Neural cell (in vitro differentiated cells): ENCODE results near the gene LBR. TPM values are rescaled to one million over a fixed set of nuclear protein-coding genes. Genes with fewer than 3 reads are reported as not detected.

Experiments
- H2AFZ ChIP-seq: fragments of 200-600, 300-800 bp; sonication (generic), shearing (Covaris generic); 2 replicates; pipeline ENCODE4 v1.6.0; 2014; ENCODE audit warnings: low read depth, mild to moderate bottlenecking, antibody characterized with exemption, low read length, moderate library complexity
- H3F3A ChIP-seq: fragments of 200-600 bp; shearing (Covaris generic); 2 replicates; pipeline ENCODE4 v1.6.1; 2016; ENCODE audit warnings: mild to moderate bottlenecking, moderate library complexity, mixed read lengths, antibody characterized with exemption, low read length; ENCODE audit not compliant: insufficient read depth, poor library complexity, severe bottlenecking
- H3K27ac ChIP-seq: fragments of 200-600, 300-800 bp; sonication (generic), shearing (Covaris generic); 2 replicates; pipeline ENCODE4 v1.5.1; 2014; ENCODE audit warnings: mild to moderate bottlenecking, low read length, moderate library complexity
- H3K27me3 ChIP-seq: fragments of 300-800, 200-600 bp; sonication (generic), shearing (Covaris generic); 2 replicates; pipeline ENCODE4 v1.6.0; 2014; ENCODE audit warnings: mild to moderate bottlenecking, low read depth, low read length, moderate library complexity; ENCODE audit not compliant: insufficient read depth
- H3K36me3 ChIP-seq: fragments of 300-800, 200-600 bp; sonication (generic), shearing (Covaris generic); 2 replicates; pipeline ENCODE4 v1.5.1; 2014; ENCODE audit warnings: mild to moderate bottlenecking, antibody characterized with exemption, low read length, moderate library complexity; ENCODE audit not compliant: insufficient read depth
- H3K4me2 ChIP-seq: fragments of 300-800, 200-600 bp; sonication (generic), shearing (Covaris generic); 2 replicates; pipeline ENCODE4 v1.6.0; 2014; ENCODE audit warnings: mild to moderate bottlenecking, low read length
- H3K4me3 ChIP-seq: fragments of 300-800, 200-600 bp; sonication (generic), shearing (Covaris generic); 2 replicates; pipeline ENCODE4 v1.5.1; 2014; ENCODE audit warnings: mild to moderate bottlenecking, low read length, moderate library complexity
- H3K79me2 ChIP-seq: fragments of 200-600 bp; shearing (Covaris generic); replicated peaks from 2 replicates; pipeline ENCODE4 v1.6.0; 2014; ENCODE audit warnings: mild to moderate bottlenecking, low read length, moderate library complexity; ENCODE audit not compliant: insufficient read depth
- H3K9ac ChIP-seq: fragments of 300-800, 200-600 bp; sonication (generic), shearing (Covaris generic); 2 replicates; pipeline ENCODE4 v1.6.1; 2016; ENCODE audit warnings: mild to moderate bottlenecking, low read length, mixed read lengths
- H3K9me2 ChIP-seq: fragments of 200-600 bp; shearing (Covaris generic); 2 replicates; pipeline ENCODE4 v1.6.1; 2016; ENCODE audit warnings: mild to moderate bottlenecking, low read length, mixed read lengths; ENCODE audit not compliant: insufficient read depth
- H3K9me3 ChIP-seq: fragments of 200-600, 300-800 bp; sonication (generic), shearing (Covaris generic); 2 replicates; pipeline ENCODE4 v1.6.1; 2016; ENCODE audit warnings: mild to moderate bottlenecking, mixed run types, low read length, moderate library complexity, mixed read lengths
- H4K20me1 ChIP-seq: fragments of 200-600 bp; shearing (Covaris generic); 2 replicates; pipeline ENCODE4 v1.6.1; 2016; ENCODE audit warnings: mild to moderate bottlenecking, mixed run types; ENCODE audit not compliant: insufficient read depth
- EP300 ChIP-seq: fragments of 450-650 bp; conservative IDR thresholded peaks from 2 replicates; pipeline ENCODE4 v1.6.1; 2014; ENCODE audit warnings: antibody characterized with exemption, mild to moderate bottlenecking, moderate library complexity; ENCODE audit not compliant: poor library complexity, severe bottlenecking
- EZH2 ChIP-seq: fragments of 200-600, 300-800 bp; shearing (Covaris generic), sonication (generic); IDR thresholded peaks from 2 replicates; pipeline ENCODE4 v1.6.1; 2014; ENCODE audit warnings: antibody characterized with exemption, low read length, borderline replicate concordance, mild to moderate bottlenecking; ENCODE audit not compliant: insufficient read depth, poor library complexity, severe bottlenecking
- MXI1 ChIP-seq: fragments of 450-650 bp; conservative IDR thresholded peaks from 2 replicates; pipeline ENCODE4 v1.6.1; 2014; ENCODE audit warnings: antibody characterized with exemption, mild to moderate bottlenecking; ENCODE audit not compliant: poor library complexity, severe bottlenecking
- POLR2AphosphoS5 ChIP-seq: IDR thresholded peaks from 2 replicates; pipeline ENCODE4 v1.6.1; 2012
- RAD21 ChIP-seq: fragments of 450-650 bp; conservative IDR thresholded peaks from 2 replicates; pipeline ENCODE4 v1.6.1; 2014; ENCODE audit warnings: antibody characterized with exemption, mild to moderate bottlenecking, moderate library complexity
- SMC3 ChIP-seq: fragments of 450-650 bp; conservative IDR thresholded peaks from 2 replicates; pipeline ENCODE4 v1.6.1; 2014; ENCODE audit warnings: antibody characterized with exemption, mild to moderate bottlenecking, moderate library complexity; ENCODE audit not compliant: poor library complexity
- TAF1 ChIP-seq: IDR thresholded peaks from 2 replicates; pipeline ENCODE4 v1.6.1; 2012; ENCODE audit warnings: low read depth
- polyA plus RNA-seq: library from polyadenylated mRNA; depleted of rRNA; stranded (reverse); fragments of >200 nt; gene quantifications from 2 replicates; pipeline ENCODE4 v1.2.3, GENCODE V29; 2014
- TF ChIP-seq, protein P1 (sequence below): fragments of 450-650 bp; IDR thresholded peaks from 2 replicates; pipeline ENCODE4 v1.5.1; 2014; ENCODE audit warnings: antibody characterized with exemption, mild to moderate bottlenecking, moderate library complexity; ENCODE audit not compliant: poor library complexity, severe bottlenecking
- TF ChIP-seq, protein P2 (sequence below): IDR thresholded peaks from 2 replicates; pipeline ENCODE4 v1.6.1; 2012; ENCODE audit warnings: borderline replicate concordance

LBR gene
- polyA plus RNA-seq, 1 donor from 2014 or later = 156 TPM

DNA sequence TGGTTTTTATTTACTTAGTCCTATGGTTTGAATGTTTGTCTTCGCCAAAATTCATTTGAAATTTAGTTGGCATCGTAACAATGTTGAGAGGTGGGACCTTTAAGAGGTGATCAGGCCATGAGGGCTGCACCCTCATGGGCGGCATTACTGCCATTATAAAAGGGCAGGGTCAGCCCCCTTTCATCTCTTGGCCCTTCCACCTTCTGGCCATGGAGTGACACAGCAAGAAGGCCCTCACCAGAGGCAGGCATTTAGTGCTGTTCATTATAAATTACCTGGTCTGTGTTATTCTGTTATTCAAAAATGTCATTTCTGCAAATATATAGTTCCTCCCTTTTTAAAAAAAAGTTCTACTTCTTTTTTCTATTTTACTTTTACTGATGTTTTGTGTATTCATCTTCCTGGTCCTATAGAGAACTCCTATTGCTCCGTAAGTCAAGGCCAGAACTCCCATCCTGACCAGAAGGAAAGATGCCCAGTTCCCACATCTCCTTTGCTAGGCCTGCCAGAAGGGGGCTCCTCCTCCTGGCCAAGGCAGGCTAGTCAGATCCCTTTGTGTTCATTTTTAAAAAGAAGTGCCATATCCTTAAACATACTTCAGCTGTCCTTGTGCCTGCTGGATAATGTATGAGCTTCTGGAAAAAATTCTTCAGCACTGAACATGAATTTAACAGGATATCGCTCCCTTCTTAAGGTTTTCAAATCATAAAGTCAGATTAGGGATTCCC lies 10.0 kb upstream of the LBR start:
- Histone ChIP-seq H4K20me1 (no peaks in the 10 kb centered on the region), H2AFZ (no peak overlapping the region)

DNA sequence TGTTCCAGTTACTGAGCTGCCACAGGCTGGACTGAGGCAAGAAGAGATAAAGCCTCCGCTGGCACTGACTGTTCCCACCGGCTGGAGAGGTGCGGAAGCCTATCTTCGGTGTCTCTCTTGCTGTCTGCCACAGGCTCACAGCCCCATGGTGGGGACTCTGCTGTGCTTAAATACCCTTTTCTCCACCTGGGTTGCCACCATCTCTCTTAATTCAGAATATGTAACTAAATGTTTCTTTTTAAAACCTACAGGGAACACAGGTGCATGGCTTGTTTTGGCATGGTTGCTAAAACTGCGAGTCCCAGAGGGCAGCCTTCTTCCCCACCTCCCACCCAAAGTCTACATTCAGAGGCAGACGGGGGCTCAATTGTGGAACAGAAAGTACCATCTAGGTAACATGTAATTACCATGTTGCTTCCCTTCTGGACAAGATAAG lies 8.1 kb upstream of the LBR start:
- Histone ChIP-seq H3F3A (no peaks in the 10 kb centered on the region), H2AFZ (no peak overlapping the region), H3K36me3 (no peaks in the 10 kb centered on the region), H3K9me3 (no peaks in the 10 kb centered on the region), H3K4me3 (no peak overlapping the region), H3K27ac (no peak overlapping the region), H3K79me2 (no peaks in the 10 kb centered on the region), H3K9ac (no peak overlapping the region), H3K4me2 (no peak overlapping the region), H3K9me2 (no peaks in the 10 kb centered on the region), H4K20me1 (no peaks in the 10 kb centered on the region), H3K27me3 (no peaks in the 10 kb centered on the region)
- TF ChIP-seq, protein P1, sequence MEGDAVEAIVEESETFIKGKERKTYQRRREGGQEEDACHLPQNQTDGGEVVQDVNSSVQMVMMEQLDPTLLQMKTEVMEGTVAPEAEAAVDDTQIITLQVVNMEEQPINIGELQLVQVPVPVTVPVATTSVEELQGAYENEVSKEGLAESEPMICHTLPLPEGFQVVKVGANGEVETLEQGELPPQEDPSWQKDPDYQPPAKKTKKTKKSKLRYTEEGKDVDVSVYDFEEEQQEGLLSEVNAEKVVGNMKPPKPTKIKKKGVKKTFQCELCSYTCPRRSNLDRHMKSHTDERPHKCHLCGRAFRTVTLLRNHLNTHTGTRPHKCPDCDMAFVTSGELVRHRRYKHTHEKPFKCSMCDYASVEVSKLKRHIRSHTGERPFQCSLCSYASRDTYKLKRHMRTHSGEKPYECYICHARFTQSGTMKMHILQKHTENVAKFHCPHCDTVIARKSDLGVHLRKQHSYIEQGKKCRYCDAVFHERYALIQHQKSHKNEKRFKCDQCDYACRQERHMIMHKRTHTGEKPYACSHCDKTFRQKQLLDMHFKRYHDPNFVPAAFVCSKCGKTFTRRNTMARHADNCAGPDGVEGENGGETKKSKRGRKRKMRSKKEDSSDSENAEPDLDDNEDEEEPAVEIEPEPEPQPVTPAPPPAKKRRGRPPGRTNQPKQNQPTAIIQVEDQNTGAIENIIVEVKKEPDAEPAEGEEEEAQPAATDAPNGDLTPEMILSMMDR = no peak
- TF ChIP-seq EZH2 = no peak
- TF ChIP-seq POLR2AphosphoS5 = no peak
- TF ChIP-seq SMC3 = no peak
- TF ChIP-seq, protein P2, sequence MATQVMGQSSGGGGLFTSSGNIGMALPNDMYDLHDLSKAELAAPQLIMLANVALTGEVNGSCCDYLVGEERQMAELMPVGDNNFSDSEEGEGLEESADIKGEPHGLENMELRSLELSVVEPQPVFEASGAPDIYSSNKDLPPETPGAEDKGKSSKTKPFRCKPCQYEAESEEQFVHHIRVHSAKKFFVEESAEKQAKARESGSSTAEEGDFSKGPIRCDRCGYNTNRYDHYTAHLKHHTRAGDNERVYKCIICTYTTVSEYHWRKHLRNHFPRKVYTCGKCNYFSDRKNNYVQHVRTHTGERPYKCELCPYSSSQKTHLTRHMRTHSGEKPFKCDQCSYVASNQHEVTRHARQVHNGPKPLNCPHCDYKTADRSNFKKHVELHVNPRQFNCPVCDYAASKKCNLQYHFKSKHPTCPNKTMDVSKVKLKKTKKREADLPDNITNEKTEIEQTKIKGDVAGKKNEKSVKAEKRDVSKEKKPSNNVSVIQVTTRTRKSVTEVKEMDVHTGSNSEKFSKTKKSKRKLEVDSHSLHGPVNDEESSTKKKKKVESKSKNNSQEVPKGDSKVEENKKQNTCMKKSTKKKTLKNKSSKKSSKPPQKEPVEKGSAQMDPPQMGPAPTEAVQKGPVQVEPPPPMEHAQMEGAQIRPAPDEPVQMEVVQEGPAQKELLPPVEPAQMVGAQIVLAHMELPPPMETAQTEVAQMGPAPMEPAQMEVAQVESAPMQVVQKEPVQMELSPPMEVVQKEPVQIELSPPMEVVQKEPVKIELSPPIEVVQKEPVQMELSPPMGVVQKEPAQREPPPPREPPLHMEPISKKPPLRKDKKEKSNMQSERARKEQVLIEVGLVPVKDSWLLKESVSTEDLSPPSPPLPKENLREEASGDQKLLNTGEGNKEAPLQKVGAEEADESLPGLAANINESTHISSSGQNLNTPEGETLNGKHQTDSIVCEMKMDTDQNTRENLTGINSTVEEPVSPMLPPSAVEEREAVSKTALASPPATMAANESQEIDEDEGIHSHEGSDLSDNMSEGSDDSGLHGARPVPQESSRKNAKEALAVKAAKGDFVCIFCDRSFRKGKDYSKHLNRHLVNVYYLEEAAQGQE = no peak
- no peak for TF ChIP-seq MXI1
- no peak for TF ChIP-seq RAD21
- TF ChIP-seq EP300 = no peak
- no peak for TF ChIP-seq TAF1

More for the DNA sequence above, 10.0 kb upstream of the LBR start:
- Histone ChIP-seq H3K36me3 (no peaks in the 10 kb centered on the region), H3K79me2 (no peaks in the 10 kb centered on the region), H3K9ac (no peak overlapping the region), H3K4me3 (no peak overlapping the region), H3F3A (no peaks in the 10 kb centered on the region), H3K4me2 (no peak overlapping the region), H3K27ac (no peak overlapping the region), H3K27me3 (no peaks in the 10 kb centered on the region), H3K9me2 (no peaks in the 10 kb centered on the region), H3K9me3 (no peaks in the 10 kb centered on the region)
- TF ChIP-seq, protein P1 = no peak
- no peak for TF ChIP-seq RAD21
- TF ChIP-seq SMC3 = no peak
- TF ChIP-seq, protein P2 = no peak
- TF ChIP-seq EZH2 = no peak
- TF ChIP-seq POLR2AphosphoS5 = no peak
- no peak for TF ChIP-seq MXI1
- TF ChIP-seq TAF1 = no peak
- TF ChIP-seq EP300 = no peak
